LNCaP clone FGC (cell line): ENCODE measurements around the gene SLC25A46.
"Not testable (repeated sequence)": the region's sequence is repeated elsewhere in the genome, so short reads cannot be mapped to it uniquely, and the experiment has no call there.

ENCODE experiments used
- DNase-seq: peaks from one replicate; pipeline ENCODE4 v3.0.0-alpha.2; 2011; ENCODE audit warnings: low read depth
- H3K4me3 ChIP-seq: 2 replicates; pipeline ENCODE4 v1.5.1; 2011; ENCODE audit warnings: mild to moderate bottlenecking, low read depth, low read length, control low read depth
- CTCF ChIP-seq: IDR thresholded peaks from 2 replicates; pipeline ENCODE4 v1.5.1; 2012; ENCODE audit warnings: mild to moderate bottlenecking; ENCODE audit not compliant: control insufficient read depth, insufficient read depth; ENCODE audit errors: extremely low read depth

Gene SLC25A46

GRCh38 chr5:110785356-110785755, 46.5 kb downstream of the SLC25A46 start:
- DNase-seq, result no peak
- H3K4me3 ChIP-seq, result no peak overlapping the region
- no peak for TF ChIP-seq CTCF

GRCh38 chr5:110788006-110788405, 49.2 kb downstream of the SLC25A46 start:
- H3K4me3 ChIP-seq, DNase-seq: not testable (repeated sequence)

GRCh38 chr5:110790673-110791072, 51.9 kb downstream of the SLC25A46 start:
- TF ChIP-seq CTCF, result peak; percentile 26
- H3K4me3 ChIP-seq, result no peak overlapping the region
- DNase-seq, result no peak

GRCh38 chr5:110802998-110803397, 64.2 kb downstream of the SLC25A46 start:
- no peak for TF ChIP-seq CTCF
- no peak overlapping the region for H3K4me3 ChIP-seq
- DNase-seq, result no peak

GRCh38 chr5:110803467-110804326, 64.9 kb downstream of the SLC25A46 start:
- TF ChIP-seq CTCF, result no peak
- no peak for DNase-seq
- H3K4me3 ChIP-seq, result no peak overlapping the region

- H3K4me3 ChIP-seq, result no peak overlapping the region
- TF ChIP-seq CTCF, result no peak
- DNase-seq, result no peak
Measured at GRCh38 chr5:110807169-110807568, 68.4 kb downstream of the SLC25A46 start.

GRCh38 chr5:110809006-110809405, 70.2 kb downstream of the SLC25A46 start:
- no peak overlapping the region for H3K4me3 ChIP-seq
- DNase-seq, result no peak
- no peak for TF ChIP-seq CTCF
